ENCODE data around the gene LRRC57.
"Not testable (repeated sequence)": the region's sequence is repeated elsewhere in the genome, so short reads cannot be mapped to it uniquely, and the experiment has no call there.

The LRRC57 gene

GRCh38 chr15:42548249-42549031, at the start of gene LRRC57, which contains the start of gene HAUS2:
TSS of gene LRRC57 (minus strand) at chr15:42548793. CDS start at chr15:42548434, 359 bp downstream.
TSS of gene HAUS2 (plus strand) at chr15:42548838. CDS start at chr15:42548873, 35 bp downstream.
- DNase-seq: peak; percentile 79

- DNase-seq: no peak
Observed at GRCh38 chr15:42595626-42596240, 47.1 kb upstream of the LRRC57 start.

- DNase-seq: no peak
Observed at GRCh38 chr15:42594095-42594494, 45.5 kb upstream of the LRRC57 start.

GRCh38 chr15:42593143-42593542, 44.5 kb upstream of the LRRC57 start:
- DNase-seq: no peak

GRCh38 chr15:42592716-42593115, 44.1 kb upstream of the LRRC57 start:
- no peak for DNase-seq

- DNase-seq: no peak
Observed at GRCh38 chr15:42591238-42591934, 42.8 kb upstream of the LRRC57 start.

GRCh38 chr15:42590619-42591237, 42.1 kb upstream of the LRRC57 start:
- no peak for DNase-seq

- DNase-seq: no peak
Observed at GRCh38 chr15:42584031-42584765, 35.6 kb upstream of the LRRC57 start.

- no peak for DNase-seq
Observed at GRCh38 chr15:42582569-42583375, 34.2 kb upstream of the LRRC57 start.

- no peak for DNase-seq
Observed at GRCh38 chr15:42581272-42581730, 32.7 kb upstream of the LRRC57 start.

GRCh38 chr15:42578984-42579537, 30.5 kb upstream of the LRRC57 start:
- DNase-seq: no peak

GRCh38 chr15:42577514-42578031, 29.0 kb upstream of the LRRC57 start:
- DNase-seq: no peak

GRCh38 chr15:42576776-42577175, 28.2 kb upstream of the LRRC57 start:
- DNase-seq: no peak

- DNase-seq: no peak
Observed at GRCh38 chr15:42576040-42576594, 27.5 kb upstream of the LRRC57 start.

- peak; percentile 92 for DNase-seq
Observed at GRCh38 chr15:42575188-42576039, 26.8 kb upstream of the LRRC57 start, which contains the start of gene STARD9. TSS of gene STARD9 (plus strand) at chr15:42575606. CDS start at chr15:42575716, 110 bp downstream.

- no peak for DNase-seq
Observed at GRCh38 chr15:42558739-42559138, 10.1 kb upstream of the LRRC57 start.

- DNase-seq: not testable (repeated sequence)
Observed at GRCh38 chr15:42556550-42557207, 8.1 kb upstream of the LRRC57 start.

GRCh38 chr15:42553554-42553953, 5.0 kb upstream of the LRRC57 start:
- no peak for DNase-seq

Measured in NCI-H1048 (cell line).